ENCODE data around the gene GPD2.

- TF ChIP-seq CTCF (IDR thresholded peaks at IDR 0.05): no peak
- no peak for TF ChIP-seq POLR2A (IDR thresholded peaks at IDR 0.05)
Observed at GRCh38 chr2:156405586-156405985, 30.6 kb upstream of the GPD2 start.
